Measurements from ENCODE around the gene MELTF.

The MELTF gene

DNA sequence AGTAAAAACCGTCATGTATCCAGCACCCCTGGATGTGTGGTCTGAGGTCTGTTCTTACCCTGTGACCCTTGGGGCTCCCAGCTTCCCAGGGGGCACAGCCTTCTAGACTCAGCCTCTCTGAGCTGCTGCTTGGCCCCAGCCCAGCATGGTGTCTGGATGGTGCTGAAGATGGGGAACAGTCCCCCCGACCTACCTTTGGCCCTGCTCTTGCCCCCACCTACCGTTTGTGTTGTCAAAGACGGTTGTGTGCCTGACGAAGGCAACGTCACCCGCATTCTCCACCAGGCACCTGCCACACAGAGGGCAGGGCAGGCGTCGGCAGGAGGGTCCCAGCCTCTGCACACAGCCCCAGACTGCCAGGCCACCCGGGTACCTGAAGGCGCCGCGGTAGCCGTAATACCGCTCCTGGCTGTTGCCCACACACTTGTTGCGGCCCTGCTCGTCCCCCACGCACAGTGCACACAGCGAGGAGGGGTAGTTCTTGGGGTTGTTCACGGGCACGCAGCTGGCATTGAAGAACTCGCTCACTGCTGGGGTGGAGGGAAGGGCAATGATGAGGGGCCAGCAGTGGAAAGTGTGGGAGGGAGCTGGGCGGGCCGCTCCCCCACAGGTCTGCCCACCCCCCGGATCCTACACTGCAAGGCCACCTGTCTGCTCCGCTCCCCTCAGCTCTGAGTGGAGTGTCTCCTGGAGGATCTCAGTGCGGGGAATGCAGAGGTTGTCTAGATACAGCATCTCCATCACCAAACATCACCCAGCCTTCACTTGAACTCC is 21.0 kb downstream of the MELTF start:
- TF ChIP-seq, protein P1, sequence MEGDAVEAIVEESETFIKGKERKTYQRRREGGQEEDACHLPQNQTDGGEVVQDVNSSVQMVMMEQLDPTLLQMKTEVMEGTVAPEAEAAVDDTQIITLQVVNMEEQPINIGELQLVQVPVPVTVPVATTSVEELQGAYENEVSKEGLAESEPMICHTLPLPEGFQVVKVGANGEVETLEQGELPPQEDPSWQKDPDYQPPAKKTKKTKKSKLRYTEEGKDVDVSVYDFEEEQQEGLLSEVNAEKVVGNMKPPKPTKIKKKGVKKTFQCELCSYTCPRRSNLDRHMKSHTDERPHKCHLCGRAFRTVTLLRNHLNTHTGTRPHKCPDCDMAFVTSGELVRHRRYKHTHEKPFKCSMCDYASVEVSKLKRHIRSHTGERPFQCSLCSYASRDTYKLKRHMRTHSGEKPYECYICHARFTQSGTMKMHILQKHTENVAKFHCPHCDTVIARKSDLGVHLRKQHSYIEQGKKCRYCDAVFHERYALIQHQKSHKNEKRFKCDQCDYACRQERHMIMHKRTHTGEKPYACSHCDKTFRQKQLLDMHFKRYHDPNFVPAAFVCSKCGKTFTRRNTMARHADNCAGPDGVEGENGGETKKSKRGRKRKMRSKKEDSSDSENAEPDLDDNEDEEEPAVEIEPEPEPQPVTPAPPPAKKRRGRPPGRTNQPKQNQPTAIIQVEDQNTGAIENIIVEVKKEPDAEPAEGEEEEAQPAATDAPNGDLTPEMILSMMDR (conservative IDR thresholded peaks at IDR 0.05; ENCODE audit: low read length), result no peak
- no peak for DNase-seq (ENCODE audit: low read depth)
- H3K4me3 ChIP-seq (ENCODE audit: low read length), result no peak overlapping the region

DNA sequence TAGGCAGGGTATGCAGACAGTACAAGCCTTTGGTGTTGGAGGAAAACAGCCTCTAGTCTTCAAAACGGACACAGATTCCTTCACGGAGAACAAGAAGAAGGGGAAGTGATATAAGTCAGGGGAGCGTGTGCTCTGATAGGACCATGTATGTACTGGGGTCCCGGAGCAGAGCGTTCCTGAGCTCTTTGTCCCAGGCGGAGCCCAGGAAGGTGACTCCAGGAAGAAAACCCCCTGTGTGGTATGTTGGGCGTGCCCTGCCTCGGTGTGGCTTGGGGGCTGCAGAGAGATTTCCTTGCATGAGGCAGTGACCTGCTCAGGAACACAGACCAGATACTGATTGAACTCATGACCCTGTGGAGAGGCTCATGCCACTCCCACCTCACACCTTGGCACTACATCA is 21.7 kb downstream of the MELTF start:
- H3K4me3 ChIP-seq (ENCODE audit: low read length), result no peak overlapping the region
- TF ChIP-seq, protein P1 (conservative IDR thresholded peaks at IDR 0.05; ENCODE audit: low read length), result no peak
- DNase-seq (ENCODE audit: low read depth), result no peak

DNA sequence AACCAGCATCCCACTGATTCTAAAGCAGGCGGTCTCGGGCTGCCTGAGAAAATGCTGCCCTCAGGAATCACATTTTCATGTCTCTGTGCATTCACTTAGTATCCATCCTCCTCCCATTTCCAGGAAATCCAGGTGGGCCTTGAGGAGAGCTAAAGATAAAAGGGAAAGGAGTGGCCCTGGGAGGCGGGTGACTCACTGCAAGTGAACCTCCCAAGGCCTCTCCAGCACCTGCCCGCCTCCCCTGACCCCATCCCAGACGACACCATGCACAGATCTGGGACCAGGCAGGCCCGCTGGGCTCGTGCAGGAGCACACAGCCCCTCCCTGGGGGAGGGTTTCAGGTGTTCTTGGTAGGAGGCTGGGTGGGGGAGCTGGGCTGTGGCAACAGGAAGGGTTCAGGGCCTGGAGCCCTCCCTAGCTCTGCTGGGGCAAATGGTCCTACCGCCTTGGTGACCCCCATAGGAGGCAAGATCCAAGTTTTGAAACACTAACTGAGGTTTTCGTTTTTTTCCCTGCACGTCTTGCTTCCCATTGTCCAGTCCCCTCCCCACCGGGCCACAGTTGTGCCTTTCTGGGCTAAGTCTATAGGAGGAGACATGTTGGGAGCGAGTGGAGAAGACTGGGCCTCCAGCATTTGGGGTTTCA is 22.2 kb downstream of the MELTF start:
- no peak for DNase-seq (ENCODE audit: low read depth)
- TF ChIP-seq, protein P1 (conservative IDR thresholded peaks at IDR 0.05; ENCODE audit: low read length), result no peak
- no peak overlapping the region for H3K4me3 ChIP-seq (ENCODE audit: low read length)

- DNase-seq (ENCODE audit: low read depth), result no peak
- H3K4me3 ChIP-seq (ENCODE audit: low read length), result no peak overlapping the region
- TF ChIP-seq, protein P1 (conservative IDR thresholded peaks at IDR 0.05; ENCODE audit: low read length), result no peak
Measured at GRCh38 chr3:197006860-197007259, 22.8 kb downstream of the MELTF start.

DNA sequence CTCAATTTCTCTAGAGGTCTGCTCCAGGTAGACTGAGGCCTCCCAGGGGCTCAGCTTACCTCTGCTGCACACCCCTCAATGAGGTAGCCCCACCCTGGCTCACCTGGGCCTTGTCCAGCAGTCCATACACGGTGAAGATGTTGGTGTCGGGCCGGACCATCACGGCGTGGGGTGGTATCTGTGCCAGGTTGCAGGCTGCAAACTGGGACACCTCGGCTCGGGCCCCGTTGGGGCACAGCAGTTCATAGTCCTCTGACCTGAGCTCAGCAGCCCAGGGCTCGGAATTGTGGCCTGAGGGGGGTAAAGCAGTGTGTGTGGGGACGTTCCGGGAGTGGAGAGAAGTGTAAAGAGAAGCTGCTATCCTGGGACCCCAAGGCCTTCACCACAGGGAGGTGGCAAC is 23.2 kb downstream of the MELTF start:
- H3K4me3 ChIP-seq (ENCODE audit: low read length), result no peak overlapping the region
- TF ChIP-seq, protein P1 (conservative IDR thresholded peaks at IDR 0.05; ENCODE audit: low read length), result no peak
- no peak for DNase-seq (ENCODE audit: low read depth)

GRCh38 chr3:197003461-197004385 is 25.9 kb downstream of the MELTF start:
- peak overlapping the region; percentile 63 for H3K4me3 ChIP-seq (ENCODE audit: low read length)
- TF ChIP-seq, protein P1 (conservative IDR thresholded peaks at IDR 0.05; ENCODE audit: low read length), result no peak
- no peak for DNase-seq (ENCODE audit: low read depth)

Data from AG10803 (cell line).